ENCODE measurements around the gene RBM20. TPM values are rescaled to one million over a fixed set of nuclear protein-coding genes. Genes with fewer than 3 reads are reported as not detected.
"Not testable (repeated sequence)": the region's sequence is repeated elsewhere in the genome, so short reads cannot be mapped to it uniquely, and the experiment has no call there.

Gene RBM20
- total RNA-seq, 1 experiment from 2014 or later = not detected

- no peaks in the 10 kb centered on the region for H3K9me3 ChIP-seq
- no peak for DNase-seq
- H3K36me3 ChIP-seq = no peaks in the 10 kb centered on the region
- H3K27me3 ChIP-seq = no peaks in the 10 kb centered on the region
- no peak overlapping the region for H3K4me3 ChIP-seq
These were observed 25.9 kb upstream of the RBM20 start for GRCh38 chr10:110618230-110618610.

GRCh38 chr10:110619514-110620397, 24.4 kb upstream of the RBM20 start:
- DNase-seq = no peak
- H3K9me3 ChIP-seq = no peaks in the 10 kb centered on the region
- no peaks in the 10 kb centered on the region for H3K36me3 ChIP-seq
- H3K27me3 ChIP-seq = no peaks in the 10 kb centered on the region
- no peak overlapping the region for H3K4me3 ChIP-seq

GRCh38 chr10:110620398-110620719, 23.8 kb upstream of the RBM20 start:
- no peaks in the 10 kb centered on the region for H3K36me3 ChIP-seq
- no peaks in the 10 kb centered on the region for H3K9me3 ChIP-seq
- DNase-seq = no peak
- H3K4me3 ChIP-seq = no peak overlapping the region
- no peaks in the 10 kb centered on the region for H3K27me3 ChIP-seq

- H3K36me3 ChIP-seq, DNase-seq, H3K9me3 ChIP-seq, H3K4me3 ChIP-seq, H3K27me3 ChIP-seq: not testable (repeated sequence)
These were observed 20.8 kb upstream of the RBM20 start for GRCh38 chr10:110623316-110623715.

GRCh38 chr10:110625356-110625894, 18.7 kb upstream of the RBM20 start:
- H3K27me3 ChIP-seq = no peaks in the 10 kb centered on the region
- no peak for DNase-seq
- H3K4me3 ChIP-seq = no peak overlapping the region
- no peaks in the 10 kb centered on the region for H3K36me3 ChIP-seq
- H3K9me3 ChIP-seq = no peaks in the 10 kb centered on the region

GRCh38 chr10:110625951-110626855, 17.9 kb upstream of the RBM20 start:
- Histone ChIP-seq H3K4me3 (no peak overlapping the region), H3K9me3 (no peaks in the 10 kb centered on the region), H3K27me3 (no peaks in the 10 kb centered on the region), H3K36me3 (no peaks in the 10 kb centered on the region)
- DNase-seq = no peak

- no peaks in the 10 kb centered on the region for H3K36me3 ChIP-seq
- no peak for DNase-seq
- no peak overlapping the region for H3K4me3 ChIP-seq
- H3K27me3 ChIP-seq = no peaks in the 10 kb centered on the region
- H3K9me3 ChIP-seq = no peaks in the 10 kb centered on the region
These were observed 16.0 kb upstream of the RBM20 start for GRCh38 chr10:110628161-110628560.

- DNase-seq = peak; percentile 58
- Histone ChIP-seq H3K27me3 (no peaks in the 10 kb centered on the region), H3K36me3 (no peaks in the 10 kb centered on the region), H3K4me3 (no peak overlapping the region), H3K9me3 (no peaks in the 10 kb centered on the region)
These were observed 14.4 kb upstream of the RBM20 start for GRCh38 chr10:110629680-110630191.

GRCh38 chr10:110631934-110632333, 12.2 kb upstream of the RBM20 start:
- Histone ChIP-seq H3K9me3 (no peaks in the 10 kb centered on the region), H3K36me3 (no peaks in the 10 kb centered on the region), H3K27me3 (no peaks in the 10 kb centered on the region), H3K4me3 (no peak overlapping the region)
- DNase-seq = no peak

GRCh38 chr10:110632591-110633215, 11.4 kb upstream of the RBM20 start:
- no peak for DNase-seq
- no peaks in the 10 kb centered on the region for H3K27me3 ChIP-seq

GRCh38 chr10:110634527-110635209, 9.5 kb upstream of the RBM20 start:
- no peak overlapping the region for H3K4me3 ChIP-seq
- H3K9me3 ChIP-seq = no peaks in the 10 kb centered on the region
- H3K27me3 ChIP-seq = no peaks in the 10 kb centered on the region; the same call in 1 of the 2 replicates
- no peaks in the 10 kb centered on the region for H3K36me3 ChIP-seq
- DNase-seq = no peak

More at GRCh38 chr10:110632591-110633215, 11.4 kb upstream of the RBM20 start:
- H3K4me3 ChIP-seq = no peak overlapping the region
- H3K9me3 ChIP-seq = no peaks in the 10 kb centered on the region
- H3K36me3 ChIP-seq = no peaks in the 10 kb centered on the region

- Histone ChIP-seq H3K36me3 (no peaks in the 10 kb centered on the region), H3K9me3 (no peaks in the 10 kb centered on the region), H3K4me3 (no peak overlapping the region), H3K27me3 (peaks cover 9% of the 10 kb centered on the region)
- no peak for DNase-seq
These were observed 7.6 kb upstream of the RBM20 start for GRCh38 chr10:110636572-110636931.

GRCh38 chr10:110636932-110637557, 7.1 kb upstream of the RBM20 start:
- no peaks in the 10 kb centered on the region for H3K36me3 ChIP-seq
- H3K27me3 ChIP-seq = peaks cover 14% of the 10 kb centered on the region
- H3K9me3 ChIP-seq = no peaks in the 10 kb centered on the region
- DNase-seq = no peak
- no peak overlapping the region for H3K4me3 ChIP-seq

GRCh38 chr10:110637558-110638053, 6.5 kb upstream of the RBM20 start:
- Histone ChIP-seq H3K9me3 (no peaks in the 10 kb centered on the region), H3K27me3 (peaks cover 18% of the 10 kb centered on the region), H3K36me3 (no peaks in the 10 kb centered on the region), H3K4me3 (no peak overlapping the region)
- DNase-seq = no peak

GRCh38 chr10:110638319-110638718, 5.8 kb upstream of the RBM20 start:
- Histone ChIP-seq H3K9me3 (no peaks in the 10 kb centered on the region), H3K36me3 (no peaks in the 10 kb centered on the region), H3K27me3 (peaks cover 26% of the 10 kb centered on the region), H3K4me3 (no peak overlapping the region)
- DNase-seq = no peak

- H3K4me3 ChIP-seq, H3K9me3 ChIP-seq, H3K36me3 ChIP-seq, DNase-seq: not testable (repeated sequence)
- peaks cover 32% of the 10 kb centered on the region for H3K27me3 ChIP-seq
These were observed 5.1 kb upstream of the RBM20 start for GRCh38 chr10:110639046-110639445.

All from MG63 (cell line).